Thyroid gland (tissue), 4 donors: ENCODE data around the gene IFT88. TPM values are rescaled to one million over a fixed set of nuclear protein-coding genes. Genes with fewer than 3 reads are reported as not detected.

Experiments
- DNase-seq, 2 donors: peaks; one replicate each; pipeline ENCODE4 v3.0.0-alpha.2; 2019
- H3K27ac ChIP-seq, 3 donors: fragments of 200-600 bp; sonication (generic); 1 replicate in 2 of 3; 2 replicates in 1 of 3; pipeline ENCODE4 v1.5.1; 2016 to 2019; ENCODE audit warnings: mild to moderate bottlenecking in 1 of 3, moderate library complexity in 1 of 3
- H3K27me3 ChIP-seq: fragments of 200-600 bp; sonication (generic); one replicate; pipeline ENCODE4 v1.5.1; 2019
- H3K36me3 ChIP-seq, 2 donors: fragments of 200-600 bp; sonication (generic); one replicate each; pipeline ENCODE4 v1.5.1; 2016 to 2019
- H3K4me1 ChIP-seq, 2 donors: fragments of 200-600 bp; sonication (generic); one replicate each; pipeline ENCODE4 v1.5.1; 2017 to 2019
- H3K4me3 ChIP-seq, 3 donors: fragments of 200-600 bp; sonication (generic); replicated peaks in 1 of 3; 1 replicate in 2 of 3; 2 replicates in 1 of 3; pipeline ENCODE4 v1.5.1; 2016; ENCODE audit warnings: mild to moderate bottlenecking in 1 of 3
- H3K9me3 ChIP-seq: fragments of 200-600 bp; sonication (generic); one replicate; pipeline ENCODE4 v1.5.1; 2017
- POLR2A ChIP-seq, 2 donors: fragments of 450-650 bp; IDR thresholded peaks; one replicate each; pipeline ENCODE4 v1.6.1; 2017; ENCODE audit warnings: antibody characterized with exemption in 2 of 2, mild to moderate bottlenecking in 2 of 2, moderate library complexity in 1 of 2
- WGBS, 2 donors: methylation state at CpG; one replicate each; pipeline ENCODE4 v1.1.5; 2017; 5-methylcytosine and 5-hydroxymethylcytosine counted together
- intact Hi-C: fragments of 100-400 bp; cut with DNase I; formaldehyde crosslinking; loops from one replicate; pipeline ENCODE4 v1.15.1; 2023
- total RNA-seq, 4 donors: library from RNA; depleted of rRNA; stranded (reverse); fragments of >200 nt; gene quantifications; one replicate each; pipeline ENCODE4 v1.2.3, GENCODE V29; 2016
- TF ChIP-seq, protein P1 (sequence below), 6 experiments: fragments of 200-600 bp in 3 of 6; fragments of 450-650 bp in 3 of 6; sonication (generic) in 3 of 6; IDR thresholded peaks; one replicate each; pipeline ENCODE4 v1.5.1; 2016 to 2019; ENCODE audit warnings: antibody characterized with exemption in 6 of 6, mild to moderate bottlenecking in 2 of 6, inconsistent platforms in 1 of 6, moderate library complexity in 1 of 6

The IFT88 gene
- total RNA-seq, 4 donors from 2014 or later: 30.2 to 59.5 (median 42.2) TPM

DNA sequence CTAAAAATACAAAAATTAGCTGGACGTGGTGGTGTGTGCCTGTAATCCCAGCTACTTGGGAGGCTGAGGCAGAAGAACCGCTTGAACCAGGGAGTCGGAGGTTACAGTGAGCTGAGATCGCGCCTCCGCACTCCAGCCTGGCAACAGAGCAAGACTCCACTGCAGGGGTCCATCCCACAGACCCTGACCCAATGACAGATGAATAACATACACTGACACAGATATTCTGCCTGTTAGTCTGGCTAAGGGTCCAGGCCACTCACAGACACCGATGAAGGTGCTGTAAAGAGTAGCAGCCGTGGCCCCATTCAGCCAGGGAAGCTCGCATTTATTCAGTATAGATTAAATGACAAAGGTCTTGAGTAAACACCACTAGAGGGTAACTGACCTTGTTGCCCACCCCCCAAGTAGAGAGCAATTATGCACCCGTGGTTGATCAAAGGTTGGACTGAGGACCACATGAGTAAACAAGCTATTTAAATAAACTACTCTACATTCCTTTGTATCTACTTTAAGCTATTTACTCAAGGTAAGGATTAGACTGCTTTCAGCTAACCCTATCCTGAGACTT lies 32.8 kb upstream of the IFT88 start:
- TF ChIP-seq, protein P1, sequence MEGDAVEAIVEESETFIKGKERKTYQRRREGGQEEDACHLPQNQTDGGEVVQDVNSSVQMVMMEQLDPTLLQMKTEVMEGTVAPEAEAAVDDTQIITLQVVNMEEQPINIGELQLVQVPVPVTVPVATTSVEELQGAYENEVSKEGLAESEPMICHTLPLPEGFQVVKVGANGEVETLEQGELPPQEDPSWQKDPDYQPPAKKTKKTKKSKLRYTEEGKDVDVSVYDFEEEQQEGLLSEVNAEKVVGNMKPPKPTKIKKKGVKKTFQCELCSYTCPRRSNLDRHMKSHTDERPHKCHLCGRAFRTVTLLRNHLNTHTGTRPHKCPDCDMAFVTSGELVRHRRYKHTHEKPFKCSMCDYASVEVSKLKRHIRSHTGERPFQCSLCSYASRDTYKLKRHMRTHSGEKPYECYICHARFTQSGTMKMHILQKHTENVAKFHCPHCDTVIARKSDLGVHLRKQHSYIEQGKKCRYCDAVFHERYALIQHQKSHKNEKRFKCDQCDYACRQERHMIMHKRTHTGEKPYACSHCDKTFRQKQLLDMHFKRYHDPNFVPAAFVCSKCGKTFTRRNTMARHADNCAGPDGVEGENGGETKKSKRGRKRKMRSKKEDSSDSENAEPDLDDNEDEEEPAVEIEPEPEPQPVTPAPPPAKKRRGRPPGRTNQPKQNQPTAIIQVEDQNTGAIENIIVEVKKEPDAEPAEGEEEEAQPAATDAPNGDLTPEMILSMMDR (IDR thresholded peaks at IDR 0.05): no peak
- TF ChIP-seq POLR2A (IDR thresholded peaks at IDR 0.05): no peak
- Histone ChIP-seq H3K9me3 (no peaks in the 10 kb centered on the region), H3K4me1 (no peaks in the 10 kb centered on the region), H3K36me3 (no peaks in the 10 kb centered on the region), H3K27me3 (no peaks in the 10 kb centered on the region), H3K27ac (no peak overlapping the region), H3K4me3 (no peak overlapping the region)
- WGBS, 2 donors: 80 to 85% methylated on average over 10 of the region's 10 CpGs
- intact Hi-C loops: no loop called here
- DNase-seq: no peak

DNA sequence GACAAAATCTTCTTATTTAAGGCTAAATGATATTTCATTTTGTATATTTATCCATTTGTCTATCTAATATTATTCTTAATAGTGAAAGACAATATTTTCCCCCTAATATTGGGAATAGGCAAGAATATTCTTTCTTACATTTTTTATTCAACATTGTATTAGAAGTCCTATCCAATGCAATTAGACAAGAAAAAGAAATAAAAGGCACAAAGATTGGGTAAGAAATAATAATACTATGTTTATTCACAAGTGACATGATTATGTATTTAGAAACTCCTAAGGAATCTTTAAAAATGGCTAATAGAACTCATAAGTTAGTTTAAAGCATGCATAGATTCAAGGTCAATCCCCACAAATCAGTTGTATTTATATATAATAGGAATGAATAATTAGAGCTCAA lies 30.0 kb upstream of the IFT88 start:
- Histone ChIP-seq H3K4me3 (no peak overlapping the region), H3K27ac (no peak overlapping the region), H3K27me3 (no peaks in the 10 kb centered on the region), H3K9me3 (no peaks in the 10 kb centered on the region), H3K36me3 (no peaks in the 10 kb centered on the region), H3K4me1 (no peaks in the 10 kb centered on the region)
- no peak for TF ChIP-seq POLR2A (IDR thresholded peaks at IDR 0.05)
- TF ChIP-seq, protein P1 (IDR thresholded peaks at IDR 0.05): no peak
- no peak for DNase-seq
- intact Hi-C loops: no loop called here

DNA sequence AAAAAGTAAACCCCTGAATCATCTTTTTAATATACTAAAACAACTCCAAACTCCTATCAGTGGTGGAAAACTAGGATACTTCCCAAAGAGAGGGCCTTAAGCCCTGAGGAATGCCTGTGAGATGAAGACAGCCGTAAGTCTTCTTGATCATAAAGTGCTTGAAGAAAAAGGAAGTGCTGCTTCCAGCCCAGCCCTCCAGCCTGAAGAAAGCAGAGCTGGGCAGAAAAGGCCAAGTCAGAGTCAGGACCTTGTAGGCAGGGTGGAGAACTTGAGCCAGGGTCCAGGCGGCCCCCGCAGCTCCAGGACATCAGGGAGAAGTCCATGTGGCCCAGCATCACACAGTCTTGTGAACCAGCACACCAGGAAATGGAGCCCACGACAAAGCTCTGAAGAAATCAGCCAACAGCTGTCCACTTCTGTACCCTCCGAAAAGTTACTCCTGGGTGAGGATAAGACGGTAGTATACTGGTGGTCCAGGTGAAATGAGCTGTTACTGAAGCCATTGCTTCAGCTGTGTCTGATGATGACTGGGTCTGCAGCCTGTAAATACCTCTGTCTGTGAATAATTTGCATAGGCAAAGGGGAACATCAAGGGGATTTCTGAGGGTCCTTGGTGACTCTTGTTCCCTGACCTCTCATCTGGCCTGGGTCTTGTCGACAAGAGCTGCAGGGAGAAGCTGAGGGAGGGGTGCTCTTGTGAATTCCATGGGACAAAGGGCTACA lies 22.6 kb upstream of the IFT88 start:
- 77 to 80% methylated on average over 7 of the region's 7 CpGs for WGBS, 2 donors
- no peak for DNase-seq
- Histone ChIP-seq H3K27me3 (no peaks in the 10 kb centered on the region), H3K36me3 (no peaks in the 10 kb centered on the region), H3K4me3 (no peak overlapping the region), H3K9me3 (no peaks in the 10 kb centered on the region), H3K27ac (no peak overlapping the region), H3K4me1 (no peaks in the 10 kb centered on the region)
- TF ChIP-seq, protein P1 (IDR thresholded peaks at IDR 0.05): no peak
- no peak for TF ChIP-seq POLR2A (IDR thresholded peaks at IDR 0.05)
- intact Hi-C loops: no loop called here

DNA sequence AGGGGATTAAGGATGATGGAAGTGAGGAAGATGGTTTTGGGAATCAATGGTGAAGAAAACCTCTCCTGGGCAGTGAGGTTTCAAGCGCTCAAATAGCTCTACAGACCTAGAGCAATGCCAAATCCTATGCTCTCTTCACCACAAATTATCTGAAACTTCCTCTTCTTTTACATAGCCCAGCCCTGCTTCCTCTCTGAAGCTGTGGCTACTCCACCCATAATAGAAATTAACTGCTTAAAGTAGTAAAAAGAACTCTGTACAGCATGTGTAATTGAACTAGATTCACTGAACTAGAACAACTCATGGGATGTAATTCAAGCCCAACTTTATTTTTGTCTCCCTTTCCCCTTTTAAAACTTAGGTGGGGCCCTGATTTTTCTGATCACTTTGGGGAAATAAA lies 20.4 kb upstream of the IFT88 start:
- Histone ChIP-seq H3K4me3 (no peak overlapping the region), H3K36me3 (no peaks in the 10 kb centered on the region), H3K27ac (no peak overlapping the region), H3K27me3 (no peaks in the 10 kb centered on the region), H3K9me3 (no peaks in the 10 kb centered on the region), H3K4me1 (no peaks in the 10 kb centered on the region)
- TF ChIP-seq POLR2A (IDR thresholded peaks at IDR 0.05): no peak
- DNase-seq: no peak
- WGBS, 2 donors: 79 to 82% methylated on average over 1 of the region's 1 CpG
- intact Hi-C loops: no loop called here

DNA sequence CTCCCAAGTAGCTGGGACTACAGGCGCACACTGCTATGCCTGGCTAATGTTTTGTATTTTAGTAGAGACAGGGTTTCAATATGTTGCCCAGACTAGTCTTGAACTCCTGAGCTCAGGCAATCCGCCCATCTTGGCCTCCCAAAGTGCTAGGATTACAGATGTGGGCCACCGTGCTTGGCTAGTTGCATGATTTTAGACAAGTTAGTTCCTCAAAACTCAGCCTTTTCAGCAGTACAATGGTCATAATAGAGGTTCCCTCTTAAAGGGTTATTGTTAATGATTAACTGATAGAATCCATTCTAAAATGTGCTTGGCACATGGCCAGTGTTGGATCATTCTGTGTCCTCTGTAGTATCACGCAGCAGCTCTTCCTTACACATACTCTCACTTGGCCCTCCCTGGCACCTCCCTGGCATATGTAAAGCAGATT lies 19.5 kb upstream of the IFT88 start:
- Histone ChIP-seq H3K4me3 (no peak overlapping the region), H3K27me3 (no peaks in the 10 kb centered on the region), H3K27ac (no peak overlapping the region), H3K36me3 (no peaks in the 10 kb centered on the region), H3K4me1 (no peaks in the 10 kb centered on the region), H3K9me3 (no peaks in the 10 kb centered on the region)
- no peak for DNase-seq
- WGBS, 2 donors: 85 to 93% methylated on average over 4 of the region's 4 CpGs
- TF ChIP-seq, protein P1 (IDR thresholded peaks at IDR 0.05): no peak
- no peak for TF ChIP-seq POLR2A (IDR thresholded peaks at IDR 0.05)
- intact Hi-C loops: no loop called here
